Vagina (tissue), 2 donors: ENCODE data around the gene DMRTB1. TPM values are rescaled to one million over a fixed set of nuclear protein-coding genes. Genes with fewer than 3 reads are reported as not detected.

Experiments
- DNase-seq, 2 donors: peaks; one replicate each; pipeline ENCODE4 v3.0.0-alpha.2; 2017; ENCODE audit errors: extremely low spot score in 2 of 2
- H3K27ac ChIP-seq: fragments of 200-600 bp; sonication (generic); one replicate; pipeline ENCODE4 v1.5.1; 2019
- H3K27me3 ChIP-seq: fragments of 200-600 bp; sonication (generic); one replicate; pipeline ENCODE4 v1.5.1; 2019
- H3K36me3 ChIP-seq, 2 donors: fragments of 200-600 bp; sonication (generic); one replicate each; pipeline ENCODE4 v1.5.1; 2017 to 2019
- H3K4me1 ChIP-seq: fragments of 200-600 bp; sonication (generic); one replicate; pipeline ENCODE4 v1.5.1; 2019
- H3K4me3 ChIP-seq, 2 donors: fragments of 200-600 bp; sonication (generic); 1 replicate in 1 of 2; 2 replicates in 1 of 2; pipeline ENCODE4 v1.5.1; 2016 to 2019
- H3K9me3 ChIP-seq: fragments of 200-600 bp; sonication (generic); one replicate; pipeline ENCODE4 v1.5.1; 2019
- POLR2A ChIP-seq, 2 donors: fragments of 450-650 bp; IDR thresholded peaks; one replicate each; pipeline ENCODE4 v1.6.1; 2017; ENCODE audit warnings: antibody characterized with exemption in 2 of 2, mild to moderate bottlenecking in 2 of 2, moderate library complexity in 2 of 2
- POLR2AphosphoS5 ChIP-seq, 2 donors: sonication (generic); formaldehyde crosslinking; IDR thresholded peaks; one replicate each; pipeline ENCODE4 v1.9.0; 2017; ENCODE audit warnings: antibody characterized with exemption in 2 of 2, mild to moderate bottlenecking in 2 of 2, low read depth in 1 of 2; ENCODE audit not compliant: insufficient read depth in 1 of 2
- intact Hi-C: fragments of 100-400 bp; cut with DNase I; formaldehyde crosslinking; loops from one replicate; pipeline ENCODE4 v1.15.1; 2023
- total RNA-seq: library from RNA; depleted of rRNA; stranded (reverse); fragments of >200 nt; gene quantifications from one replicate; pipeline ENCODE4 v1.2.3, GENCODE V29; 2016
- TF ChIP-seq, protein P1 (sequence below), 3 experiments: fragments of 450-650 bp in 2 of 3; fragments of 200-600 bp in 1 of 3; sonication (generic) in 1 of 3; IDR thresholded peaks; one replicate each; pipeline ENCODE4 v1.5.1; 2017 to 2019; ENCODE audit warnings: antibody characterized with exemption in 3 of 3, mild to moderate bottlenecking in 2 of 3, moderate library complexity in 2 of 3

The DMRTB1 gene
- total RNA-seq, 1 donor from 2014 or later: not detected

GRCh38 chr1:53458634-53459033, 565 bp upstream of the DMRTB1 start:
- intact Hi-C loops: no loop called here
- Histone ChIP-seq H3K27me3 (no peaks in the 10 kb centered on the region), H3K4me1 (no peaks in the 10 kb centered on the region), H3K27ac (no peak overlapping the region), H3K36me3 (no peaks in the 10 kb centered on the region), H3K9me3 (no peaks in the 10 kb centered on the region), H3K4me3 (no peak overlapping the region)
- TF ChIP-seq POLR2AphosphoS5 (IDR thresholded peaks at IDR 0.05; ENCODE audit: insufficient read depth in 1 of 2, low read depth in 1 of 2): no peak
- TF ChIP-seq POLR2A (IDR thresholded peaks at IDR 0.05): no peak
- TF ChIP-seq, protein P1, sequence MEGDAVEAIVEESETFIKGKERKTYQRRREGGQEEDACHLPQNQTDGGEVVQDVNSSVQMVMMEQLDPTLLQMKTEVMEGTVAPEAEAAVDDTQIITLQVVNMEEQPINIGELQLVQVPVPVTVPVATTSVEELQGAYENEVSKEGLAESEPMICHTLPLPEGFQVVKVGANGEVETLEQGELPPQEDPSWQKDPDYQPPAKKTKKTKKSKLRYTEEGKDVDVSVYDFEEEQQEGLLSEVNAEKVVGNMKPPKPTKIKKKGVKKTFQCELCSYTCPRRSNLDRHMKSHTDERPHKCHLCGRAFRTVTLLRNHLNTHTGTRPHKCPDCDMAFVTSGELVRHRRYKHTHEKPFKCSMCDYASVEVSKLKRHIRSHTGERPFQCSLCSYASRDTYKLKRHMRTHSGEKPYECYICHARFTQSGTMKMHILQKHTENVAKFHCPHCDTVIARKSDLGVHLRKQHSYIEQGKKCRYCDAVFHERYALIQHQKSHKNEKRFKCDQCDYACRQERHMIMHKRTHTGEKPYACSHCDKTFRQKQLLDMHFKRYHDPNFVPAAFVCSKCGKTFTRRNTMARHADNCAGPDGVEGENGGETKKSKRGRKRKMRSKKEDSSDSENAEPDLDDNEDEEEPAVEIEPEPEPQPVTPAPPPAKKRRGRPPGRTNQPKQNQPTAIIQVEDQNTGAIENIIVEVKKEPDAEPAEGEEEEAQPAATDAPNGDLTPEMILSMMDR (IDR thresholded peaks at IDR 0.05): no peak
- no peak for DNase-seq

GRCh38 chr1:53460211-53460634, 1.0 kb downstream of the DMRTB1 start:
- TF ChIP-seq POLR2A (IDR thresholded peaks at IDR 0.05) (no peak), POLR2AphosphoS5 (IDR thresholded peaks at IDR 0.05; ENCODE audit: insufficient read depth in 1 of 2, low read depth in 1 of 2) (no peak)
- TF ChIP-seq, protein P1 (IDR thresholded peaks at IDR 0.05): no peak
- DNase-seq: no peak
- intact Hi-C loops: no loop called here
- Histone ChIP-seq H3K36me3 (no peaks in the 10 kb centered on the region), H3K27me3 (no peaks in the 10 kb centered on the region), H3K4me3 (no peak overlapping the region), H3K9me3 (no peaks in the 10 kb centered on the region), H3K27ac (no peak overlapping the region), H3K4me1 (no peaks in the 10 kb centered on the region)

DNA sequence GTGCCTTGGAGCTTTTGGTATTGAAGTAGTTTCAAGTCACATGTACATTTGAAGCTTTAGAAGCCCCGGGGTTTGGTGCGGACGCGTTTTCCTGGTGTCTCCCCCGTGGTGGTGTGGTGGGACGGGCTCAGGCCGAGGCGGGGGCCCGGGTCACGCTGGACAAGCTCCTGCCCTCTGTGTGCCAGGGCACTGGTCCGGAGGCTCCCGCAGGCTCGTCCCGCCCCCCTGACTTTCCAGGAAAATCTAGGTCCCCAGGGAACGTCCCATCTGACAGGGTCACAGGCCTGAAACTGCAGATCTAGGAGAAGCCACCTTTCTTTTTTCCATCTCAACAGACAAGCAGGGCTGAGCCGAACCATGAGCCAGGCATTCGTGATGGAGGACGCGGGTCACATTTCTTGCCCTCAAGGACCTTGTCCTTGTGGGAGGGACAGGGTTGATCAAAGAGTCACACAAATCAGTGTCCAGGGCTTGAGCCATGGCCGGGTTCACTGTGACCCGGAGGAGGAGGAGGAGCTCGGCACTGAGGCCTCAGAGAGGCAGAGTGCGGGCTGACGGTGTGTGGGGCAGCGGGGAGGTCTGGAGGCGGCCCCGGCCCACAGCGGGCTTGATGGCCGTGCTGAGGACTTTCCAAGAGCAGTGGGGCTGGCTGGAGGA, 1.6 kb downstream of the DMRTB1 start:
- Histone ChIP-seq H3K4me1 (no peaks in the 10 kb centered on the region), H3K4me3 (no peak overlapping the region), H3K9me3 (no peaks in the 10 kb centered on the region), H3K27ac (no peak overlapping the region), H3K36me3 (no peaks in the 10 kb centered on the region), H3K27me3 (no peaks in the 10 kb centered on the region)
- DNase-seq: peak in 1 of 2 donors; percentile 72
- intact Hi-C loops: no loop called here
- TF ChIP-seq POLR2A (IDR thresholded peaks at IDR 0.05): no peak
- TF ChIP-seq POLR2AphosphoS5 (IDR thresholded peaks at IDR 0.05; ENCODE audit: insufficient read depth in 1 of 2, low read depth in 1 of 2): no peak
- TF ChIP-seq, protein P1 (IDR thresholded peaks at IDR 0.05): no peak

GRCh38 chr1:53461323-53462044, 2.3 kb downstream of the DMRTB1 start:
- Histone ChIP-seq H3K27me3 (no peaks in the 10 kb centered on the region), H3K4me1 (no peaks in the 10 kb centered on the region), H3K36me3 (no peaks in the 10 kb centered on the region), H3K9me3 (no peaks in the 10 kb centered on the region), H3K4me3 (no peak overlapping the region), H3K27ac (no peak overlapping the region)
- intact Hi-C loops: no loop called here
- peak; percentile 67 to 95 for DNase-seq
- TF ChIP-seq, protein P1 (IDR thresholded peaks at IDR 0.05): no peak
- TF ChIP-seq POLR2A (IDR thresholded peaks at IDR 0.05) (no peak), POLR2AphosphoS5 (IDR thresholded peaks at IDR 0.05; ENCODE audit: insufficient read depth in 1 of 2, low read depth in 1 of 2) (no peak)

GRCh38 chr1:53462193-53462592, 3.0 kb downstream of the DMRTB1 start:
- TF ChIP-seq POLR2A (IDR thresholded peaks at IDR 0.05) (no peak), POLR2AphosphoS5 (IDR thresholded peaks at IDR 0.05; ENCODE audit: insufficient read depth in 1 of 2, low read depth in 1 of 2) (no peak)
- TF ChIP-seq, protein P1 (IDR thresholded peaks at IDR 0.05): no peak
- Histone ChIP-seq H3K27ac (no peak overlapping the region), H3K4me3 (no peak overlapping the region), H3K36me3 (no peaks in the 10 kb centered on the region), H3K27me3 (no peaks in the 10 kb centered on the region), H3K4me1 (no peaks in the 10 kb centered on the region), H3K9me3 (no peaks in the 10 kb centered on the region)
- DNase-seq: no peak
- intact Hi-C loops: no loop called here
